IMR-90 (cell line): Measurements from ENCODE around the gene EDARADD. TPM values are rescaled to one million over a fixed set of nuclear protein-coding genes. Genes with fewer than 3 reads are reported as not detected.

Experiments
- ATAC-seq: fragments of 200-7000 bp; cut with Tn5 transposase; 2 replicates; pipeline ENCODE4 v1.9.1; 2020; ENCODE audit warnings: low read depth, mild to moderate bottlenecking, moderate library complexity
- BruUV-seq: library from RNA; stranded (reverse); fragments of 400-500 nt; replicated peaks from 2 replicates; lab custom pipeline; 2021; lab: Mats Ljungman, UMichigan
- CTCF ChIA-PET: fragments of 300-600 bp; formaldehyde crosslinking; extraction: SDS; loops from one replicate; lab custom pipeline; 2021; ENCODE audit warnings: antibody characterized with exemption; lab: Yijun Ruan, JAX
- POLR2A ChIA-PET: fragments of 300-600 bp; sonication (Branson Sonifier 250); formaldehyde crosslinking; loops from one replicate; lab custom pipeline; 2022; ENCODE audit warnings: antibody characterized with exemption; ENCODE audit not compliant: unreplicated experiment; lab: Charles Lee
- DNase-seq: peaks from one replicate; pipeline ENCODE4 v3.0.0; 2013
- H2AFZ ChIP-seq: replicated peaks from 2 replicates; pipeline ENCODE3; 2013; ENCODE audit warnings: low read length, mild to moderate bottlenecking; ENCODE audit not compliant: poor library complexity
- H2AK5ac ChIP-seq: 2 replicates; pipeline ENCODE4 v1.6.1; 2013; ENCODE audit warnings: low read depth, low read length, inconsistent platforms
- H2AK9ac ChIP-seq: replicated peaks from 2 replicates; pipeline ENCODE3; 2013; ENCODE audit warnings: mild to moderate bottlenecking, low read depth, low read length, moderate library complexity; ENCODE audit not compliant: poor library complexity
- H2BK120ac ChIP-seq: 2 replicates; pipeline ENCODE4 v1.6.1; 2013; ENCODE audit warnings: low read depth, low read length, inconsistent platforms
- H2BK15ac ChIP-seq: 3 replicates; pipeline ENCODE4 v1.6.1; 2013; ENCODE audit warnings: low read depth, low read length, inconsistent platforms
- H2BK20ac ChIP-seq: 2 replicates; pipeline ENCODE4 v1.6.1; 2013; ENCODE audit warnings: low read depth, mild to moderate bottlenecking, inconsistent platforms, low read length, moderate library complexity
- H2BK5ac ChIP-seq: 2 replicates; pipeline ENCODE4 v1.6.1; 2013; ENCODE audit warnings: mild to moderate bottlenecking, low read depth, low read length, inconsistent platforms; ENCODE audit not compliant: poor library complexity, severe bottlenecking
- H3K14ac ChIP-seq: replicated peaks from 2 replicates; pipeline ENCODE4 v1.6.1; 2013; ENCODE audit warnings: low read depth, low read length, inconsistent platforms
- H3K18ac ChIP-seq: 2 replicates; pipeline ENCODE4 v1.6.1; 2013; ENCODE audit warnings: low read depth, low read length, control low read depth
- H3K23ac ChIP-seq: 2 replicates; pipeline ENCODE4 v1.6.1; 2013; ENCODE audit warnings: low read depth, low read length, inconsistent platforms
- H3K27ac ChIP-seq: 2 replicates; pipeline ENCODE4 v1.5.1; 2013; ENCODE audit warnings: mild to moderate bottlenecking, control low read depth, low read length; ENCODE audit not compliant: insufficient read depth
- H3K27me3 ChIP-seq: 2 replicates; pipeline ENCODE4 v1.6.1; 2013; ENCODE audit warnings: low read length; ENCODE audit not compliant: control insufficient read depth, insufficient read depth
- H3K36me3 ChIP-seq: 2 replicates; pipeline ENCODE4 v1.6.1; 2013; ENCODE audit warnings: low read length, mixed read lengths; ENCODE audit not compliant: control insufficient read depth, insufficient read depth
- H3K4ac ChIP-seq: 2 replicates; pipeline ENCODE4 v1.6.1; 2013; ENCODE audit warnings: low read depth, low read length, inconsistent platforms
- H3K4me1 ChIP-seq: 2 replicates; pipeline ENCODE4 v1.6.1; 2013; ENCODE audit warnings: low read length, mixed read lengths; ENCODE audit not compliant: control insufficient read depth, insufficient read depth
- H3K4me2 ChIP-seq: 2 replicates; pipeline ENCODE4 v1.6.1; 2013; ENCODE audit warnings: low read depth, mild to moderate bottlenecking, control low read depth, low read length, moderate library complexity
- H3K4me3 ChIP-seq: 2 replicates; pipeline ENCODE4 v1.5.1; 2013; ENCODE audit warnings: low read depth, mild to moderate bottlenecking, control low read depth, low read length, moderate library complexity; ENCODE audit not compliant: insufficient read depth
- H3K56ac ChIP-seq: 2 replicates; pipeline ENCODE4 v1.6.1; 2013; ENCODE audit warnings: low read length, inconsistent platforms; ENCODE audit not compliant: insufficient read depth; ENCODE audit errors: extremely low read depth
- H3K79me1 ChIP-seq, 2 experiments: 2 replicates each; pipeline ENCODE4 v1.6.1; 2013; ENCODE audit warnings: low read length in 2 of 2, inconsistent platforms in 1 of 2, low read depth in 1 of 2
- H3K9ac ChIP-seq: 2 replicates; pipeline ENCODE4 v1.6.1; 2013; ENCODE audit warnings: low read depth, low read length, control low read depth
- H3K9me1 ChIP-seq: 2 replicates; pipeline ENCODE4 v1.6.1; 2013; ENCODE audit warnings: low read length, inconsistent platforms; ENCODE audit not compliant: insufficient read depth
- H3K9me3 ChIP-seq: 2 replicates; pipeline ENCODE4 v1.6.1; 2013; ENCODE audit warnings: low read length; ENCODE audit not compliant: control insufficient read depth, insufficient read depth
- H4K20me1 ChIP-seq: 2 replicates; pipeline ENCODE4 v1.6.1; 2013; ENCODE audit warnings: low read length, inconsistent platforms; ENCODE audit not compliant: insufficient read depth
- H4K5ac ChIP-seq: 2 replicates; pipeline ENCODE4 v1.6.1; 2013; ENCODE audit warnings: mild to moderate bottlenecking, low read depth, low read length, control low read depth
- H4K8ac ChIP-seq, 2 experiments: 2 replicates each; pipeline ENCODE4 v1.6.1; 2013; ENCODE audit warnings: low read depth in 2 of 2, low read length in 2 of 2, control low read depth in 1 of 2, inconsistent platforms in 1 of 2
- H4K91ac ChIP-seq: 2 replicates; pipeline ENCODE4 v1.6.1; 2013; ENCODE audit warnings: low read depth, low read length, inconsistent platforms; ENCODE audit not compliant: insufficient read depth
- RAD21 ChIP-seq: IDR thresholded peaks from 2 replicates; pipeline ENCODE4 v1.6.1; 2012; ENCODE audit warnings: low read length, improper control_type of control experiment
- SMC3 ChIP-seq: fragments of 150-350 bp; IDR thresholded peaks from 2 replicates; pipeline ENCODE4 v1.6.1; 2016; ENCODE audit warnings: low read depth, mild to moderate bottlenecking, antibody characterized with exemption, low read length, moderate library complexity
- WGBS, 2 experiments: methylation state at CpG; one replicate each; pipeline versions ENCODE4 v1.1.5 to v1.1.7; 2013; ENCODE audit warnings: missing lambda C conversion rate in 2 of 2; ENCODE audit not compliant: insufficient read length in 1 of 2; ENCODE audit errors: extremely low coverage in 2 of 2; 5-methylcytosine and 5-hydroxymethylcytosine counted together
- dilution Hi-C: fragments of 300-500 bp; cut with HindIII; formaldehyde crosslinking; loops from one replicate; pipeline ENCODE4 v1.14.3; 2018; ENCODE audit warnings: low sequenced_read_pairs; ENCODE audit not compliant: unreplicated experiment
- in situ Hi-C: fragments of 300-500 bp; cut with MboI; formaldehyde crosslinking; loops from 3 replicates; pipeline ENCODE4 v1.14.3; 2019; ENCODE audit warnings: low sequenced_read_pairs, inconsistent platforms, mixed read lengths
- intact Hi-C: fragments of 100-400 bp; cut with micrococcal nuclease; formaldehyde crosslinking; loops from 2 replicates; pipeline ENCODE4 v1.10.0; 2022
- polyA plus RNA-seq, 3 experiments: library from polyadenylated mRNA; depleted of rRNA; stranded (reverse); fragments of >200 nt; gene quantifications; 2 replicates each; pipeline ENCODE4 v1.2.3, GENCODE V29; 2012; ENCODE audit warnings: low replicate concordance in 1 of 3
- total RNA-seq: library from RNA; depleted of rRNA; stranded (reverse); fragments of >200 nt; gene quantifications from 2 replicates; pipeline ENCODE4 v1.2.3, GENCODE V29; 2012

Gene EDARADD
- total and polyA plus RNA-seq, 2 of the 4 experiments (the other 2 are of a cell fraction), result not detected

DNA sequence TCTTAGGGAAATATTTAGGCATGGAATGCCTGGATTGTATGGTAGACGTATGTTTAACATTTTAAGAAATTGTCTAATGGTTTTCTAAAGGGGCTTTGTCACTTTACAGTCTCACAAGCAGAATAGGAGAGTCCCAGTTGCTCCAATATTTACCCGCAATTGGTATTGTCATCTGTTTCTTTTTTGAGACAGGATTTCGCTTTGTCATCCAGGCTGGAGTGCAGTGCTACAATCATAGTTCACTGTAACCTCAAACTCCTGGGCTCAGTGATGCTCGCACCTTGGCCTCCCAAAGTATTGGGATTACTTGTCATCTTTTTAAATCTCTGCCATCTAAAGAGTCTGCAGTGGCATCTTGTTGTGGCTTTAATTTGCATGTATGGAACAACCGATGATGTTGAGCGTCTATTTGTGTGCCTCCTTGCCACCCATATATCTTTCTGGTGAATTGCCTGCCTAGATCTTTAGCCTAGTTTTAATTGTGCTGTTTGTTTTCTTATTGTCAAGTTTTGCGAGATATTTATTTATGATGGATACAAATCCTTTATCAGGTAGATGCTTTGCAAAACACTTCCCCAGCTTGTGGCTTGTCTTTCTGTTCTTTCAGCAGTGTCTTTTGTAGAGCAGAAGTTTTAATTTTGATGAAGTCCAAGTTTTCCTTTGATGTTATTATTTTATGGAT, 32.0 kb upstream of the EDARADD start:
- H3K9ac ChIP-seq, result no peak overlapping the region
- no peak overlapping the region for H2AFZ ChIP-seq
- ChIA-PET POLR2A (no interaction called here), CTCF (no interaction called here)
- no peak for DNase-seq
- 77% methylated on average over 3 of the region's 7 CpGs; no CpG with 5 or more reads in 1 of the 2 experiments for WGBS, 2 experiments
- no peaks in the 10 kb centered on the region for H4K20me1 ChIP-seq
- no peak overlapping the region for H2BK15ac ChIP-seq
- no peak overlapping the region for H2AK9ac ChIP-seq
- no peaks in the 10 kb centered on the region for H3K36me3 ChIP-seq
- in situ Hi-C loops (no loop called here), dilution Hi-C loops (no loop called here), intact Hi-C loops (no loop called here)
- no peak overlapping the region for H4K8ac ChIP-seq
- no peak overlapping the region for H3K56ac ChIP-seq
- H3K79me1 ChIP-seq, result no peaks in the 10 kb centered on the region
- no peak overlapping the region for H3K14ac ChIP-seq
- no peak overlapping the region for H3K4me2 ChIP-seq
- ATAC-seq, result no peak
- no peak overlapping the region for H2AK5ac ChIP-seq
- no peak overlapping the region for H3K27ac ChIP-seq
- no TSS peak for BruUV-seq
- H3K4me3 ChIP-seq, result no peak overlapping the region
- H3K4me1 ChIP-seq, result no peaks in the 10 kb centered on the region
- H2BK5ac ChIP-seq, result no peak overlapping the region
- no peak overlapping the region for H4K91ac ChIP-seq
- TF ChIP-seq SMC3, result no peak
- no peak for TF ChIP-seq RAD21
- H4K5ac ChIP-seq, result no peak overlapping the region
- H2BK120ac ChIP-seq, result no peak overlapping the region
- H3K23ac ChIP-seq, result no peak overlapping the region
- H3K9me3 ChIP-seq, result no peaks in the 10 kb centered on the region; the same call in 1 of the 2 replicates
- no peaks in the 10 kb centered on the region for H3K9me1 ChIP-seq
- H3K4ac ChIP-seq, result no peak overlapping the region
- no peak overlapping the region for H2BK20ac ChIP-seq
- no peaks in the 10 kb centered on the region for H3K27me3 ChIP-seq
- no peak overlapping the region for H3K18ac ChIP-seq
